ENCODE results near the gene RAB3C. TPM values are rescaled to one million over a fixed set of nuclear protein-coding genes. Genes with fewer than 3 reads are reported as not detected.
A peak's percentile ranks its signal among the peaks of the same experiment; 100 is the strongest.

RAB3C gene
- total and polyA plus RNA-seq, 2 experiments from 2014 or later: 15.0 to 30.6 TPM

DNA sequence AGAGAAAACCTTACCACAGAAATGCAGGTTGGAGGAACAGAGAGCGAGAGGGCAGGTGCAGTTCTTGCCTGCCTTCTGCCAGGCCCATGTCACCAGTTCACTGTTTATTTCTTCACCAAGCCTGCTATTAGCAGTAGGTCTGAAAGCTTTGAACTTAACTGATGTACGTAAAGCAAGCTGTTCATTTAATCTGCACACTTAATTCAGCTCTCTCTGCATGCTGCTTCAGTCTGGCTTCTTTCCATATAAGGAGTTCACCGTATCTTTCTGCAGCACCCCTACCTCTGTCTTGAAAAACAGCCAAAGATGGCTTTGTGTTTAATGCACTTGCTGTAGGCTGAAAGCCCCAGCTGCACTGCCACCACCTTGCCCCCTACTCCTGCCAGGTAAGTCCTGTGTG is 205.1 kb downstream of the RAB3C start:
- Mint-ChIP-seq H3K36me3 (ENCODE audit: low read depth) (no peaks in the 10 kb centered on the region), H3K27ac (peak overlapping the region; percentile 76; the same call in 1 of the 2 replicates), H3K9me3 (no peaks in the 10 kb centered on the region), H3K27me3 (ENCODE audit: insufficient read depth, low read depth, poor library complexity) (no peaks in the 10 kb centered on the region), H3K4me1 (peaks cover 18% of the 10 kb centered on the region), H3K4me3 (no peak overlapping the region)
- TF ChIP-seq JUNB (IDR thresholded peaks at IDR 0.05; ENCODE audit: unreplicated experiment) (no peak), EZH2phosphoT487 (IDR thresholded peaks at IDR 0.05; ENCODE audit: unreplicated experiment) (no peak), NANOG (IDR thresholded peaks at IDR 0.05; ENCODE audit: borderline replicate concordance) (no peak)
- TF ChIP-seq, protein P1, sequence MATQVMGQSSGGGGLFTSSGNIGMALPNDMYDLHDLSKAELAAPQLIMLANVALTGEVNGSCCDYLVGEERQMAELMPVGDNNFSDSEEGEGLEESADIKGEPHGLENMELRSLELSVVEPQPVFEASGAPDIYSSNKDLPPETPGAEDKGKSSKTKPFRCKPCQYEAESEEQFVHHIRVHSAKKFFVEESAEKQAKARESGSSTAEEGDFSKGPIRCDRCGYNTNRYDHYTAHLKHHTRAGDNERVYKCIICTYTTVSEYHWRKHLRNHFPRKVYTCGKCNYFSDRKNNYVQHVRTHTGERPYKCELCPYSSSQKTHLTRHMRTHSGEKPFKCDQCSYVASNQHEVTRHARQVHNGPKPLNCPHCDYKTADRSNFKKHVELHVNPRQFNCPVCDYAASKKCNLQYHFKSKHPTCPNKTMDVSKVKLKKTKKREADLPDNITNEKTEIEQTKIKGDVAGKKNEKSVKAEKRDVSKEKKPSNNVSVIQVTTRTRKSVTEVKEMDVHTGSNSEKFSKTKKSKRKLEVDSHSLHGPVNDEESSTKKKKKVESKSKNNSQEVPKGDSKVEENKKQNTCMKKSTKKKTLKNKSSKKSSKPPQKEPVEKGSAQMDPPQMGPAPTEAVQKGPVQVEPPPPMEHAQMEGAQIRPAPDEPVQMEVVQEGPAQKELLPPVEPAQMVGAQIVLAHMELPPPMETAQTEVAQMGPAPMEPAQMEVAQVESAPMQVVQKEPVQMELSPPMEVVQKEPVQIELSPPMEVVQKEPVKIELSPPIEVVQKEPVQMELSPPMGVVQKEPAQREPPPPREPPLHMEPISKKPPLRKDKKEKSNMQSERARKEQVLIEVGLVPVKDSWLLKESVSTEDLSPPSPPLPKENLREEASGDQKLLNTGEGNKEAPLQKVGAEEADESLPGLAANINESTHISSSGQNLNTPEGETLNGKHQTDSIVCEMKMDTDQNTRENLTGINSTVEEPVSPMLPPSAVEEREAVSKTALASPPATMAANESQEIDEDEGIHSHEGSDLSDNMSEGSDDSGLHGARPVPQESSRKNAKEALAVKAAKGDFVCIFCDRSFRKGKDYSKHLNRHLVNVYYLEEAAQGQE (IDR thresholded peaks at IDR 0.05; ENCODE audit: unreplicated experiment): no peak
- no peaks in the 10 kb centered on the region for H3F3A ChIP-seq (replicated peaks; ENCODE audit: low read depth)
- no peaks in the 10 kb centered on the region for H3K27me3 ChIP-seq (ENCODE audit: insufficient read depth)
- peaks cover 6% of the 10 kb centered on the region; the same call in 1 of the 2 replicates for H3K4me1 ChIP-seq (ENCODE audit: insufficient read depth)
- H3K27ac ChIP-seq (ENCODE audit: low read depth): no peak overlapping the region
- no peaks in the 10 kb centered on the region; the same call in 1 of the 2 replicates for H3K9me2 ChIP-seq (ENCODE audit: insufficient read depth)
- DNase-seq (ENCODE audit: low spot score): no peak
- no peak overlapping the region for H3K4me2 ChIP-seq
- ATAC-seq: peak; percentile 56
- no peaks in the 10 kb centered on the region for H3K79me2 ChIP-seq (replicated peaks; ENCODE audit: insufficient read depth)
- H2AFZ ChIP-seq: no peak overlapping the region
- H3K36me3 ChIP-seq (ENCODE audit: insufficient read depth): no peaks in the 10 kb centered on the region
- H3K4me3 ChIP-seq: no peak overlapping the region
- H4K20me1 ChIP-seq (replicated peaks; ENCODE audit: insufficient read depth): no peaks in the 10 kb centered on the region

DNA sequence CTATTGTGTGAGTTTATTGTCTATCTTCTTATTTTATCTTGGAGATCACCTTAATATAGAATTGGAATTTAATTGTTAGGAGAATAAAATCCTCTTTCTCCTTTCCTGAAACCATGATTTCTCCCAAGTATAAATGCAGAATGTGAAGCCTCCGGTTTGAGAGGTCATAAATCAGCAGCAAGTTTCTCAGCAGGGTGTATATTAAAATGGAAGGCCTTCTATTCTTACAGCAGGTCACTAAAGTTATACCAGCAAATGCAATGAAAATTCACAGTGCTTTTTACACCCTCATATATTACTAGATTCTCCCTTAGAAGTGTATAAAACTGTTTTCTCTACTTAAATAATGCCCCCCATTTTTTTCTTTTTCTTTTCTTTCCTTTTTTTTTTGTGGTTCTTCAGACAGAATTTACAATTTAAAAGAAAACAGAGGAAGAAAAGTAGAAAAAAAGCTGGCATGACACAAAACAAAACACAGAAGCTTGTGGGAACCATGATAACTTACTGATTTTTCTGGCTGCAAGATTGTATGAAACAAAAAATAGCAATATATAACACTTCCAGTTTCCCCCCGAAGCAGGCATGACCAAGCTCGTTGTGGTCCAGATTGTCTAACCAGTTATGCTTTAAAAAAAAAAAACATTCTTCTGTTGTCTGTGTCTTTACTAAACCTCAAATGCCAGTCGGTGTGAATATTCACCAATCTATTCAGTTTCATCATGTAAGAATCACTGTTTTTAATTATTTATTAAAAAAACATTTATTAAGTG is 211.2 kb downstream of the RAB3C start:
- H3K27ac ChIP-seq (ENCODE audit: low read depth): no peak overlapping the region
- no peaks in the 10 kb centered on the region for H3K9me2 ChIP-seq (ENCODE audit: insufficient read depth)
- peaks cover 28% of the 10 kb centered on the region for H3K4me1 Mint-ChIP-seq
- no peaks in the 10 kb centered on the region for H3K27me3 ChIP-seq (ENCODE audit: insufficient read depth)
- H3K4me1 ChIP-seq (ENCODE audit: insufficient read depth): peaks cover 13% of the 10 kb centered on the region; the same call in 1 of the 2 replicates
- no peak for DNase-seq (ENCODE audit: low spot score)
- H3K36me3 Mint-ChIP-seq (ENCODE audit: low read depth): no peaks in the 10 kb centered on the region
- no peaks in the 10 kb centered on the region for H3K9me3 Mint-ChIP-seq
- no peaks in the 10 kb centered on the region for H4K20me1 ChIP-seq (replicated peaks; ENCODE audit: insufficient read depth)
- ATAC-seq: no peak
- no peak overlapping the region for H3K4me3 ChIP-seq
- H3K79me2 ChIP-seq (replicated peaks; ENCODE audit: insufficient read depth): no peaks in the 10 kb centered on the region
- no peaks in the 10 kb centered on the region for H3K27me3 Mint-ChIP-seq (ENCODE audit: insufficient read depth, low read depth, poor library complexity)
- no peak overlapping the region for H3K4me2 ChIP-seq
- no peak overlapping the region for H2AFZ ChIP-seq
- H3K4me3 Mint-ChIP-seq: no peak overlapping the region
- no peaks in the 10 kb centered on the region for H3F3A ChIP-seq (replicated peaks; ENCODE audit: low read depth)
- no peak for TF ChIP-seq JUNB (IDR thresholded peaks at IDR 0.05; ENCODE audit: unreplicated experiment)
- TF ChIP-seq ZNF331 (CRISPR knock-in tag; IDR thresholded peaks at IDR 0.05; ENCODE audit: low read depth): no peak
- TF ChIP-seq, protein P1 (IDR thresholded peaks at IDR 0.05; ENCODE audit: unreplicated experiment): no peak
- TF ChIP-seq EZH2phosphoT487 (IDR thresholded peaks at IDR 0.05; ENCODE audit: unreplicated experiment): no peak
- TF ChIP-seq, protein P2, sequence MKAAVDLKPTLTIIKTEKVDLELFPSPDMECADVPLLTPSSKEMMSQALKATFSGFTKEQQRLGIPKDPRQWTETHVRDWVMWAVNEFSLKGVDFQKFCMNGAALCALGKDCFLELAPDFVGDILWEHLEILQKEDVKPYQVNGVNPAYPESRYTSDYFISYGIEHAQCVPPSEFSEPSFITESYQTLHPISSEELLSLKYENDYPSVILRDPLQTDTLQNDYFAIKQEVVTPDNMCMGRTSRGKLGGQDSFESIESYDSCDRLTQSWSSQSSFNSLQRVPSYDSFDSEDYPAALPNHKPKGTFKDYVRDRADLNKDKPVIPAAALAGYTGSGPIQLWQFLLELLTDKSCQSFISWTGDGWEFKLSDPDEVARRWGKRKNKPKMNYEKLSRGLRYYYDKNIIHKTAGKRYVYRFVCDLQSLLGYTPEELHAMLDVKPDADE (IDR thresholded peaks at IDR 0.05): no peak
- no peak for TF ChIP-seq STAT1 (IDR thresholded peaks at IDR 0.05; ENCODE audit: unreplicated experiment)
- H3K36me3 ChIP-seq (ENCODE audit: insufficient read depth): no peaks in the 10 kb centered on the region
- H3K27ac Mint-ChIP-seq: peak overlapping the region; percentile 22; the same call in 1 of the 2 replicates
